WTC11 (cell line): ENCODE measurements around the gene STK33. TPM values are rescaled to one million over a fixed set of nuclear protein-coding genes. Genes with fewer than 3 reads are reported as not detected.
A peak's percentile ranks its signal among the peaks of the same experiment; 100 is the strongest.

Source experiments
- ATAC-seq: fragments of 200-7000 bp; cut with Tn5 transposase; 2 replicates; pipeline ENCODE4 v1.10.0; 2021; ENCODE audit warnings: mild to moderate bottlenecking, moderate library complexity
- CTCF ChIA-PET: fragments of 300-600 bp; sonication (Branson Sonifier 250); formaldehyde crosslinking; loops from one replicate; lab custom pipeline; 2021; ENCODE audit warnings: antibody characterized with exemption; lab: Charles Lee
- POLR2A ChIA-PET: fragments of 350-600 bp; sonication (Branson Sonifier 250); formaldehyde crosslinking; loops from one replicate; lab custom pipeline; 2021; ENCODE audit warnings: antibody characterized with exemption; lab: Charles Lee
- DNase-seq: peaks from one replicate; pipeline ENCODE4 v3.0.0; 2021; ENCODE audit warnings: low spot score
- H3K27ac Mint-ChIP-seq: 2 replicates; pipeline ENCODE4 v1.8.0; 2021; ENCODE audit warnings: mixed read lengths
- H3K27me3 Mint-ChIP-seq: 2 replicates; pipeline ENCODE4 v1.8.0; 2021; ENCODE audit warnings: low read depth, mild to moderate bottlenecking, moderate library complexity, mixed read lengths
- H3K36me3 Mint-ChIP-seq: 2 replicates; pipeline ENCODE4 v1.8.0; 2021; ENCODE audit warnings: mixed read lengths
- H3K4me1 Mint-ChIP-seq: 2 replicates; pipeline ENCODE4 v1.8.0; 2022; ENCODE audit warnings: mixed read lengths
- H3K4me3 Mint-ChIP-seq: 2 replicates; pipeline ENCODE4 v1.8.0; 2021; ENCODE audit warnings: mild to moderate bottlenecking, moderate library complexity, mixed read lengths
- H3K9me3 Mint-ChIP-seq: 2 replicates; pipeline ENCODE4 v1.8.0; 2021; ENCODE audit warnings: mixed read lengths
- ATF1 ChIP-seq: sonication (generic); formaldehyde crosslinking; IDR thresholded peaks from 2 replicates; pipeline ENCODE4 v1.8.1; 2023; ENCODE audit warnings: mild to moderate bottlenecking, moderate library complexity, missing genetic modification reagents
- ATF6 ChIP-seq: sonication (generic); formaldehyde crosslinking; IDR thresholded peaks from 2 replicates; pipeline ENCODE4 v1.8.1; 2023; ENCODE audit warnings: mild to moderate bottlenecking, missing genetic modification reagents
- CDX4 ChIP-seq: fragments of 250-450 bp; sonication (Bioruptor Pico); IDR thresholded peaks from 2 replicates; pipeline ENCODE4 v1.9.0; 2021; ENCODE audit warnings: moderate library complexity, mild to moderate bottlenecking, inconsistent platforms, borderline replicate concordance
- ELF4 ChIP-seq: sonication (generic); formaldehyde crosslinking; IDR thresholded peaks from 2 replicates; pipeline ENCODE4 v1.8.1; 2022; ENCODE audit warnings: low read depth, mild to moderate bottlenecking, moderate library complexity, missing genetic modification reagents
- EMX1 ChIP-seq: fragments of 250-450 bp; sonication (Bioruptor Pico); IDR thresholded peaks from 2 replicates; pipeline ENCODE4 v1.8.0; 2021; ENCODE audit warnings: mild to moderate bottlenecking
- FOXJ3 ChIP-seq: sonication (generic); formaldehyde crosslinking; IDR thresholded peaks from 2 replicates; pipeline ENCODE4 v1.9.0; 2021; ENCODE audit warnings: missing genetic modification reagents, mild to moderate bottlenecking, borderline replicate concordance
- FOXP1 ChIP-seq: sonication (generic); formaldehyde crosslinking; IDR thresholded peaks from 2 replicates; pipeline ENCODE4 v1.8.0; 2022; ENCODE audit warnings: missing genetic modification reagents, mild to moderate bottlenecking, moderate library complexity, borderline replicate concordance
- FOXP4 ChIP-seq: sonication (generic); formaldehyde crosslinking; IDR thresholded peaks from 2 replicates; pipeline ENCODE4 v1.8.0; 2022; ENCODE audit warnings: mild to moderate bottlenecking, missing genetic modification reagents
- GABPB1 ChIP-seq: sonication (generic); formaldehyde crosslinking; IDR thresholded peaks from 2 replicates; pipeline ENCODE4 v1.8.1; 2023; ENCODE audit warnings: mild to moderate bottlenecking, missing genetic modification reagents
- GRHL2 ChIP-seq: fragments of 250-450 bp; sonication (Bioruptor Pico); IDR thresholded peaks from 2 replicates; pipeline ENCODE4 v1.8.0; 2022; ENCODE audit warnings: mild to moderate bottlenecking, moderate library complexity; ENCODE audit not compliant: insufficient replicate concordance, severe bottlenecking
- IRF1 ChIP-seq: sonication (generic); formaldehyde crosslinking; IDR thresholded peaks from 2 replicates; pipeline ENCODE4 v1.8.0; 2023; ENCODE audit warnings: missing genetic modification reagents
- JAZF1 ChIP-seq: fragments of 250-450 bp; sonication (Bioruptor Pico); IDR thresholded peaks from 2 replicates; pipeline ENCODE4 v1.9.0; 2021; ENCODE audit warnings: moderate library complexity, mild to moderate bottlenecking, inconsistent platforms
- NFATC4 ChIP-seq: fragments of 250-450 bp; sonication (Bioruptor Pico); IDR thresholded peaks from 2 replicates; pipeline ENCODE4 v1.9.0; 2021; ENCODE audit warnings: mild to moderate bottlenecking
- NFE2L1 ChIP-seq: sonication (generic); formaldehyde crosslinking; IDR thresholded peaks from 2 replicates; pipeline ENCODE4 v1.8.1; 2023; ENCODE audit warnings: missing genetic modification reagents
- SMAD3 ChIP-seq: sonication (generic); formaldehyde crosslinking; IDR thresholded peaks from 2 replicates; pipeline ENCODE4 v1.8.0; 2022; ENCODE audit warnings: missing genetic modification reagents, mild to moderate bottlenecking, borderline replicate concordance
- SMAD4 ChIP-seq: sonication (generic); formaldehyde crosslinking; IDR thresholded peaks from 2 replicates; pipeline ENCODE4 v1.8.0; 2022; ENCODE audit warnings: mild to moderate bottlenecking, missing genetic modification reagents
- ZBTB21 ChIP-seq: sonication (generic); formaldehyde crosslinking; IDR thresholded peaks from 2 replicates; pipeline ENCODE4 v1.8.1; 2023; ENCODE audit warnings: mild to moderate bottlenecking, missing genetic modification reagents, borderline replicate concordance
- ZNF138 ChIP-seq: sonication (generic); formaldehyde crosslinking; conservative IDR thresholded peaks from 2 replicates; pipeline ENCODE4 v1.8.1; 2022; ENCODE audit warnings: mild to moderate bottlenecking, moderate library complexity, missing genetic modification reagents
- ZNF219 ChIP-seq: sonication (generic); formaldehyde crosslinking; IDR thresholded peaks from 2 replicates; pipeline ENCODE4 v1.8.0; 2023; ENCODE audit warnings: missing genetic modification reagents, mild to moderate bottlenecking, borderline replicate concordance
- ZNF232 ChIP-seq: sonication (generic); formaldehyde crosslinking; IDR thresholded peaks from 2 replicates; pipeline ENCODE4 v1.8.0; 2022; ENCODE audit warnings: mild to moderate bottlenecking, missing genetic modification reagents
- ZNF423 ChIP-seq: fragments of 250-450 bp; sonication (Bioruptor Pico); IDR thresholded peaks from 2 replicates; pipeline ENCODE4 v2.1.2; 2022; ENCODE audit warnings: mild to moderate bottlenecking, moderate library complexity
- ZNF425 ChIP-seq: fragments of 250-450 bp; sonication (Bioruptor Pico); conservative IDR thresholded peaks from 2 replicates; pipeline ENCODE4 v1.9.0; 2021; ENCODE audit warnings: mild to moderate bottlenecking
- total RNA-seq: library from RNA; stranded (reverse); gene quantifications from 3 replicates; pipeline ENCODE4 v1.2.3, GENCODE V29; 2021
- TF ChIP-seq, protein P1 (sequence below): sonication (generic); formaldehyde crosslinking; IDR thresholded peaks from 2 replicates; pipeline ENCODE4 v1.8.1; 2022; ENCODE audit warnings: low read depth, mild to moderate bottlenecking, moderate library complexity, missing genetic modification reagents, borderline replicate concordance
- TF ChIP-seq, protein P2 (sequence below): sonication (generic); formaldehyde crosslinking; conservative IDR thresholded peaks from 2 replicates; pipeline ENCODE4 v1.8.1; 2022; ENCODE audit warnings: mild to moderate bottlenecking, missing genetic modification reagents
- TF ChIP-seq, protein P3 (sequence below): sonication (generic); formaldehyde crosslinking; IDR thresholded peaks from 2 replicates; pipeline ENCODE4 v1.8.1; 2022; ENCODE audit warnings: missing genetic modification reagents, borderline replicate concordance

Gene STK33
- total RNA-seq, 1 experiment from 2014 or later, result 13.3 TPM

GRCh38 chr11:8531312-8531711, 62.7 kb downstream of the STK33 start:
- ChIA-PET POLR2A (no interaction called here), CTCF (no interaction called here)
- Mint-ChIP-seq H3K36me3 (no peaks in the 10 kb centered on the region), H3K9me3 (no peaks in the 10 kb centered on the region), H3K4me1 (peaks cover 31% of the 10 kb centered on the region), H3K27me3 (no peaks in the 10 kb centered on the region), H3K4me3 (no peak overlapping the region), H3K27ac (no peak overlapping the region)
- DNase-seq, result no peak
- TF ChIP-seq FOXJ3 (CRISPR knock-in tag) (no peak), NFE2L1 (CRISPR knock-in tag) (no peak), SMAD4 (no peak), ZNF423 (no peak), NFATC4 (CRISPR knock-in tag) (no peak), EMX1 (CRISPR knock-in tag) (no peak), ZNF219 (CRISPR knock-in tag) (no peak), ZNF232 (CRISPR knock-in tag) (no peak), ATF1 (no peak)
- no peak for ATAC-seq

DNA sequence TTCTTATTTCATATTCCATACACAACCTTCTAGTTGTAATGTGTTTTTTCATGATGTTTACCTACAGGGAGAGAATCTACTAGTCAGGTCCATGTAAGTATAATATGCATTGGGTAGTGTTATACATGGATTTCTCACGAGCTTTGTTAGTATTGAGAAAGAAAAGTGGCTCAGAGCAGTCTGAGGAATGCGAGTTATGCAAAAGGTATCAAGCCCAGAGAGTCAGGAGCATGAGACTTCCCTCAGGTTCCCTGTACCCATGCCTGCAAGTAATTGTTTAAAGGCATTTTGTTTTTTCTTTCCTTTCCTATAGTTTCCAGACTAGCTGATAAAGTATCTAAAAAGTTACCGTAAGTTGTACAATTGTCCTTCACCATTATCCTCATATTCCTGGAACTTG, 66.1 kb downstream of the STK33 start:
- POLR2A ChIA-PET, result no interaction called here

More for the DNA sequence above, 66.1 kb downstream of the STK33 start:
- TF ChIP-seq SMAD3 (CRISPR knock-in tag), result no peak
- no peak for TF ChIP-seq FOXP4 (CRISPR knock-in tag)
- no peak for TF ChIP-seq ZNF425 (CRISPR knock-in tag)
- no peak for TF ChIP-seq ATF6
- TF ChIP-seq CDX4 (CRISPR knock-in tag), result no peak
- TF ChIP-seq ZBTB21, result no peak
- TF ChIP-seq IRF1 (CRISPR knock-in tag), result no peak
- no peak for TF ChIP-seq FOXP1
- no peak for TF ChIP-seq FOXJ3 (CRISPR knock-in tag)
- TF ChIP-seq, protein P1, sequence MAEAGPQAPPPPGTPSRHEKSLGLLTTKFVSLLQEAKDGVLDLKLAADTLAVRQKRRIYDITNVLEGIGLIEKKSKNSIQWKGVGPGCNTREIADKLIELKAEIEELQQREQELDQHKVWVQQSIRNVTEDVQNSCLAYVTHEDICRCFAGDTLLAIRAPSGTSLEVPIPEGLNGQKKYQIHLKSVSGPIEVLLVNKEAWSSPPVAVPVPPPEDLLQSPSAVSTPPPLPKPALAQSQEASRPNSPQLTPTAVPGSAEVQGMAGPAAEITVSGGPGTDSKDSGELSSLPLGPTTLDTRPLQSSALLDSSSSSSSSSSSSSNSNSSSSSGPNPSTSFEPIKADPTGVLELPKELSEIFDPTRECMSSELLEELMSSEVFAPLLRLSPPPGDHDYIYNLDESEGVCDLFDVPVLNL (CRISPR knock-in tag), result no peak
- no peak for TF ChIP-seq JAZF1 (CRISPR knock-in tag)
- TF ChIP-seq, protein P2, sequence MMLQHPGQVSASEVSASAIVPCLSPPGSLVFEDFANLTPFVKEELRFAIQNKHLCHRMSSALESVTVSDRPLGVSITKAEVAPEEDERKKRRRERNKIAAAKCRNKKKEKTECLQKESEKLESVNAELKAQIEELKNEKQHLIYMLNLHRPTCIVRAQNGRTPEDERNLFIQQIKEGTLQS (CRISPR knock-in tag), result no peak
- no peak for TF ChIP-seq GRHL2 (CRISPR knock-in tag)
- no peak for TF ChIP-seq ELF4 (CRISPR knock-in tag)
- TF ChIP-seq, protein P3, sequence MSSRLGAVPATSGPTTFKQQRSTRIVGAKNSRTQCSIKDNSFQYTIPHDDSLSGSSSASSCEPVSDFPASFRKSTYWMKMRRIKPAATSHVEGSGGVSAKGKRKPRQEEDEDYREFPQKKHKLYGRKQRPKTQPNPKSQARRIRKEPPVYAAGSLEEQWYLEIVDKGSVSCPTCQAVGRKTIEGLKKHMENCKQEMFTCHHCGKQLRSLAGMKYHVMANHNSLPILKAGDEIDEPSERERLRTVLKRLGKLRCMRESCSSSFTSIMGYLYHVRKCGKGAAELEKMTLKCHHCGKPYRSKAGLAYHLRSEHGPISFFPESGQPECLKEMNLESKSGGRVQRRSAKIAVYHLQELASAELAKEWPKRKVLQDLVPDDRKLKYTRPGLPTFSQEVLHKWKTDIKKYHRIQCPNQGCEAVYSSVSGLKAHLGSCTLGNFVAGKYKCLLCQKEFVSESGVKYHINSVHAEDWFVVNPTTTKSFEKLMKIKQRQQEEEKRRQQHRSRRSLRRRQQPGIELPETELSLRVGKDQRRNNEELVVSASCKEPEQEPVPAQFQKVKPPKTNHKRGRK (CRISPR knock-in tag), result no peak
- no peak for TF ChIP-seq GABPB1 (CRISPR knock-in tag)
- TF ChIP-seq ZNF138 (CRISPR knock-in tag), result no peak
- TF ChIP-seq ZNF423, result no peak
- DNase-seq (no peak), ATAC-seq (peak; percentile 87)
- H3K27me3 Mint-ChIP-seq, result no peaks in the 10 kb centered on the region
- H3K9me3 Mint-ChIP-seq, result peaks cover 10% of the 10 kb centered on the region
- peaks cover 7% of the 10 kb centered on the region for H3K36me3 Mint-ChIP-seq
- peak overlapping the region; percentile 58; the same call in 1 of the 2 replicates for H3K27ac Mint-ChIP-seq
- CTCF ChIA-PET, result no interaction called here
- peaks cover 36% of the 10 kb centered on the region for H3K4me1 Mint-ChIP-seq
- H3K4me3 Mint-ChIP-seq, result no peak overlapping the region
